Karpas-422 (cell line): ENCODE data around the gene SLC6A6. TPM values are rescaled to one million over a fixed set of nuclear protein-coding genes. Genes with fewer than 3 reads are reported as not detected.

Experiments
- DNase-seq: peaks from one replicate; pipeline ENCODE4 v3.0.0-alpha.2; 2015
- H2AFZ ChIP-seq: fragments of 200-600 bp; sonication (generic); 2 replicates; pipeline ENCODE4 v1.6.1; 2014; ENCODE audit warnings: antibody characterized with exemption, low read length, mixed read lengths
- H3K27ac ChIP-seq: fragments of 200-600 bp; sonication (generic); 2 replicates; pipeline ENCODE4 v1.5.1; 2014; ENCODE audit warnings: mild to moderate bottlenecking, low read length, moderate library complexity
- H3K27me3 ChIP-seq: fragments of 200-600 bp; sonication (generic); 2 replicates; pipeline ENCODE4 v1.6.1; 2014; ENCODE audit warnings: low read length, mixed read lengths
- H3K36me3 ChIP-seq: fragments of 200-600 bp; sonication (generic); 2 replicates; pipeline ENCODE4 v1.6.1; 2014; ENCODE audit warnings: low read length, mixed read lengths; ENCODE audit not compliant: insufficient read depth
- H3K4me1 ChIP-seq: fragments of 200-600 bp; sonication (generic); 2 replicates; pipeline ENCODE4 v1.6.1; 2014; ENCODE audit warnings: mild to moderate bottlenecking, low read length, mixed read lengths
- H3K4me2 ChIP-seq: fragments of 200-600 bp; sonication (generic); 2 replicates; pipeline ENCODE4 v1.6.1; 2014; ENCODE audit warnings: low read length, low read depth, mild to moderate bottlenecking; ENCODE audit not compliant: poor library complexity, severe bottlenecking
- H3K4me3 ChIP-seq: fragments of 200-600 bp; sonication (generic); 2 replicates; pipeline ENCODE4 v1.5.1; 2014; ENCODE audit warnings: mild to moderate bottlenecking, antibody characterized with exemption, low read length, mixed read lengths
- H3K79me2 ChIP-seq: fragments of 200-600 bp; sonication (generic); 2 replicates; pipeline ENCODE4 v1.6.1; 2014; ENCODE audit warnings: mild to moderate bottlenecking, low read length, mixed read lengths
- H3K9ac ChIP-seq: fragments of 200-600 bp; sonication (generic); 2 replicates; pipeline ENCODE4 v1.6.0; 2014; ENCODE audit warnings: low read length
- H3K9me2 ChIP-seq: fragments of 200-600 bp; sonication (generic), shearing (Covaris generic); replicated peaks from 2 replicates; pipeline ENCODE4 v1.6.0; 2014; ENCODE audit warnings: mild to moderate bottlenecking, low read length, moderate library complexity; ENCODE audit not compliant: insufficient read depth
- H3K9me3 ChIP-seq: fragments of 300-700, 200-600 bp; sonication (generic); 2 replicates; pipeline ENCODE4 v1.6.1; 2014; ENCODE audit warnings: low read length, mixed read lengths
- H4K20me1 ChIP-seq: fragments of 200-600 bp; sonication (generic); 2 replicates; pipeline ENCODE4 v1.6.1; 2014; ENCODE audit warnings: mild to moderate bottlenecking, antibody characterized with exemption, low read length, low read depth; ENCODE audit not compliant: insufficient read depth
- total RNA-seq: library from RNA; depleted of rRNA; stranded (reverse); fragments of >200 nt; shearing (Covaris generic); gene quantifications from 2 replicates; pipeline ENCODE4 v1.2.3, GENCODE V29; 2014; ENCODE audit warnings: low replicate concordance

SLC6A6 gene
- total RNA-seq, 1 experiment from 2014 or later, result 30.2 TPM

DNA sequence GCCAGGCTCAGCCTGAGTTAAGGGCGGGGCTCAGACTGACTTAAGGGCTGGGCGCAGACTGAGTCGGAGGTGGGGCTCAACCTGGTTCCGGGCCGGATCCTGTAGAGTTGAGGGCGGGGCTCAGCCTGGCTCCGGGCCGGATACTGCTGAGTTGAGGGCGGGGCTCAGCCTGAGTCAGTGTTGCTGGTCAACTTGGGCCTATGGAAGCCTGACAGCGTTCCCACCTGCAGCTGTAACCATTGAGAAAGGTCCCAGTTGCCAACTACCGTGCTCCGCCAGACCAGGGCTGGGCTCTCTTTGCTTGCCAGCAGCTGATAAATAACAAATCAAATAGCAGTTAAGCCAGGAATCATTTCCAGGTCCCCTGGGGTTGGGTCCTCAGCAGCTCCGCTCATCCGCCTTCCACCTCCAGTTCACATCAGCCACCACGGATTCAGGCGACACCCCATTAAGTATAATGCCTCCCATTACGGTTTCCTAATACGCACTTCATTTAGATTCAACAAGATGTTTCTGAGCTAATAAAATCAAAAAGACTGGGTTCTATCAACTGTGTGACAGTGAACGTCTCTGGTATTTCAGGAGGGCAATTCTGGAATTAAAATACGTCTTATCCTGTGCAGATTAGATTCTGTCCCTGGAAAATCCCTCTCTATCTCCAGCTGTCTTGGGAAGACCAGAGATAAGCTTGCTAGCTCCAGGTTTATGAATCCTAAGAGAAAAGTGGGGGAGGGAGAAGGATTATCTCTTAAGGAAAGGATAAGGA is 130.5 kb downstream of the SLC6A6 start:
- Histone ChIP-seq H3K9me2 (no peaks in the 10 kb centered on the region), H2AFZ (no peak overlapping the region), H3K4me1 (no peaks in the 10 kb centered on the region), H3K36me3 (no peaks in the 10 kb centered on the region), H3K4me2 (no peak overlapping the region), H3K27me3 (no peaks in the 10 kb centered on the region), H3K9ac (no peak overlapping the region), H4K20me1 (no peaks in the 10 kb centered on the region), H3K79me2 (no peaks in the 10 kb centered on the region), H3K27ac (no peak overlapping the region), H3K4me3 (no peak overlapping the region), H3K9me3 (no peaks in the 10 kb centered on the region)
- DNase-seq, result peak; percentile 61

GRCh38 chr3:14533457-14533958 is 131.1 kb downstream of the SLC6A6 start:
- DNase-seq, result no peak
- Histone ChIP-seq H2AFZ (no peak overlapping the region), H3K4me2 (no peak overlapping the region), H3K9ac (no peak overlapping the region), H3K79me2 (no peaks in the 10 kb centered on the region), H3K4me3 (no peak overlapping the region), H3K27me3 (no peaks in the 10 kb centered on the region), H3K9me2 (no peaks in the 10 kb centered on the region), H3K27ac (no peak overlapping the region), H3K4me1 (no peaks in the 10 kb centered on the region), H3K9me3 (no peaks in the 10 kb centered on the region), H4K20me1 (no peaks in the 10 kb centered on the region), H3K36me3 (no peaks in the 10 kb centered on the region)

DNA sequence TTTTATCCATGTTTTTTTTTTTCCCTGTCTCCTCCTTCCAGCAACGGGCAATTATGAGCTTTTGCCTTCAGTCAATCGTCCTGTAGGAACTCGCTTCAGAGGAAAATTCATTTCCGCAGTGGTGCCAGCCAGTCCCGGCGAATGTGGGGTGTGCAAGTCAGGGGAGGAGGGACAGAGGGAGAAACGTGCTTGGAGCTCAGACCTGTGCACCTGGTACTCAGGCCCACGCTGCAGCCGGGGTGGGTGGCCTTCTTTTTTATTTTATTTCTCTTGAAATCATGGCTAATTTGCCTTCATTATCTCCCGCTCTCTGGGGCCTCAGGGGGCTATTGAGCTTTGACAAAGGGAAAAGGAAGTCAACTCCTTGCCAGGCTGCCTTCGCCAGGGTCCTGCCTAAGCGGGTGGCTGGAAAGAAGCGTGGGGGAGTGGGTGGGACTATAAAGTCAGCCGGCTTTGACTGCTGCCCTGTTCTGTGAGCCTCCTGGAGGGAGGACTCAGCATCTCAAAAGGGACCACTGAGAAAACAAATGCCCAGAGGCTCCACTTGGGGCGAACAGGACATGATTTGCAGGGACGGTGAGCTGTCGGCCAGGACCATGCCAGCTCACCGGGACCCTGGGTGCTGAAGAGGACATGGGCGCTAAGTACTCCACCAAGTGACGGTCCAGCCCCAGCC is 132.2 kb downstream of the SLC6A6 start:
- Histone ChIP-seq H3K4me2 (no peak overlapping the region), H3K4me3 (no peak overlapping the region), H3K9me2 (no peaks in the 10 kb centered on the region), H3K4me1 (no peaks in the 10 kb centered on the region), H3K27me3 (no peaks in the 10 kb centered on the region), H4K20me1 (no peaks in the 10 kb centered on the region), H3K27ac (no peak overlapping the region), H3K36me3 (no peaks in the 10 kb centered on the region), H3K79me2 (no peaks in the 10 kb centered on the region), H2AFZ (no peak overlapping the region), H3K9me3 (no peaks in the 10 kb centered on the region), H3K9ac (no peak overlapping the region)
- no peak for DNase-seq

GRCh38 chr3:14535616-14536015 is 133.2 kb downstream of the SLC6A6 start:
- Histone ChIP-seq H3K27me3 (no peaks in the 10 kb centered on the region), H3K9me2 (no peaks in the 10 kb centered on the region), H3K4me3 (no peak overlapping the region), H3K36me3 (no peaks in the 10 kb centered on the region), H3K9me3 (no peaks in the 10 kb centered on the region), H3K27ac (no peak overlapping the region), H3K4me1 (no peaks in the 10 kb centered on the region), H2AFZ (no peak overlapping the region), H3K79me2 (no peaks in the 10 kb centered on the region), H3K4me2 (no peak overlapping the region), H4K20me1 (no peaks in the 10 kb centered on the region), H3K9ac (no peak overlapping the region)
- DNase-seq, result no peak

DNA sequence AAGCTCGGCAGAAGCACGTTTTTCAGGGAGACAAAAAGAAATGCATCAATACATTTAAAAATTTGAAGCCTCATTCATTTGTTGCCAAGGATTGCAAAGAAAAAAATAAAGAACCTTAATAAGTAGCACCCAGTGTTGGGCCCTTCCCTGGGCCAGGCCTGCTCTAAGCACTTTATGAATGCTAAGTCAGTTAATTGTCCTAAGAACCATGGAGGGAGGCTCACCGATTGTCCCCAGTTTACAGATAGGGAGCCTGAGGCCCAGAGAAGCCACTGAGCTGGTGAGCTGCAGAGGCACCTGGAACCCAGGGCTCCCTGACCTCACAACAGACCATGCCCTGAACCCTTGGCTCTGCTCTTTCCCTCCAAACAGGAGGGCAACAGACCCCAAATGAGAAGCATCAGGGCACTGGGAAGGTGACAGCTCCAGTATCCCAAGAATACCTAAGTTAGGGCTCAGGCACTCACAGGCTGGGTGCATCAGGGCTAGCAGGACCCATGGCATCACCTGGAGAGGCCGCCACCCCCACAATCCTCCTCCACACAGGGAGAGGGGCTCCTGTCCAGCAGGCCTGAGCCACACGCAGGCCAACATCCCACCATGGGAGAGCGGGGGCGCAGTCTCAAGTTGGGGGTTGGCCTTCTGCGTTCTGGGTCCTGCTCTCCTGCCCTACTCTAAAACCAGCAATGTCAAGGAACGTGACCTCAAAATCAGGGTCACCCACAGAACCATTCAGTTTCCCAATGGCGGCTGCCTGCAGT is 133.8 kb downstream of the SLC6A6 start:
- no peaks in the 10 kb centered on the region for H3K79me2 ChIP-seq
- H3K4me3 ChIP-seq, result no peak overlapping the region
- no peaks in the 10 kb centered on the region for H3K27me3 ChIP-seq
- H3K9me3 ChIP-seq, result no peaks in the 10 kb centered on the region
- no peaks in the 10 kb centered on the region for H3K4me1 ChIP-seq
- no peak for DNase-seq
- H3K9me2 ChIP-seq, result no peaks in the 10 kb centered on the region
- no peaks in the 10 kb centered on the region for H4K20me1 ChIP-seq
- no peak overlapping the region for H2AFZ ChIP-seq
- H3K9ac ChIP-seq, result no peak overlapping the region
- H3K36me3 ChIP-seq, result no peaks in the 10 kb centered on the region
- no peak overlapping the region for H3K27ac ChIP-seq
- H3K4me2 ChIP-seq, result no peak overlapping the region

GRCh38 chr3:14536837-14537589 is 134.6 kb downstream of the SLC6A6 start:
- no peak overlapping the region for H3K9ac ChIP-seq
- H3K27me3 ChIP-seq, result no peaks in the 10 kb centered on the region
- H3K9me2 ChIP-seq, result no peaks in the 10 kb centered on the region
- no peaks in the 10 kb centered on the region for H3K79me2 ChIP-seq
- no peaks in the 10 kb centered on the region for H4K20me1 ChIP-seq
- H3K27ac ChIP-seq, result no peak overlapping the region
- no peak overlapping the region for H3K4me3 ChIP-seq
- no peaks in the 10 kb centered on the region for H3K9me3 ChIP-seq
- H3K4me1 ChIP-seq, result no peaks in the 10 kb centered on the region
- no peak for DNase-seq
- H2AFZ ChIP-seq, result no peak overlapping the region
- H3K36me3 ChIP-seq, result no peaks in the 10 kb centered on the region
- H3K4me2 ChIP-seq, result no peak overlapping the region

- H2AFZ ChIP-seq, result no peak overlapping the region
- DNase-seq, result peak; percentile 72
These were observed 135.4 kb downstream of the SLC6A6 start for GRCh38 chr3:14537590-14538450.

More at GRCh38 chr3:14537590-14538450, 135.4 kb downstream of the SLC6A6 start:
- no peaks in the 10 kb centered on the region for H4K20me1 ChIP-seq
- H3K4me1 ChIP-seq, result no peaks in the 10 kb centered on the region
- no peaks in the 10 kb centered on the region for H3K27me3 ChIP-seq
- no peaks in the 10 kb centered on the region for H3K36me3 ChIP-seq
- no peaks in the 10 kb centered on the region for H3K9me2 ChIP-seq
- H3K9ac ChIP-seq, result no peak overlapping the region
- H3K27ac ChIP-seq, result no peak overlapping the region
- no peak overlapping the region for H3K4me2 ChIP-seq
- H3K4me3 ChIP-seq, result no peak overlapping the region
- no peaks in the 10 kb centered on the region for H3K79me2 ChIP-seq
- H3K9me3 ChIP-seq, result no peaks in the 10 kb centered on the region
